ENCODE data around the gene ST3GAL3. TPM values are rescaled to one million over a fixed set of nuclear protein-coding genes. Genes with fewer than 3 reads are reported as not detected.

ST3GAL3 gene
- total RNA-seq, 1 donor from 2014 or later, result 18.7 TPM

- no peaks in the 10 kb centered on the region for H3K27me3 ChIP-seq
- H3K36me3 ChIP-seq, result peaks cover 0 to 20% of the 10 kb centered on the region in 2 donors
- no peaks in the 10 kb centered on the region for H3K4me1 ChIP-seq
- no peak overlapping the region for H3K27ac ChIP-seq
- no peak for DNase-seq (ENCODE audit: extremely low spot score in 2 of 2)
- intact Hi-C loops (cut with DNase I), result no loop called here
- no peaks in the 10 kb centered on the region for H3K9me3 ChIP-seq
- TF ChIP-seq CTCF (IDR thresholded peaks at IDR 0.05), result no peak
- TF ChIP-seq POLR2A (IDR thresholded peaks at IDR 0.05), result no peak
- no peak for TF ChIP-seq POLR2AphosphoS5 (IDR thresholded peaks at IDR 0.05; ENCODE audit: insufficient read depth in 1 of 2, low read depth in 1 of 2)
- no peak overlapping the region for H3K4me3 ChIP-seq
These were observed 256.6 kb downstream of the ST3GAL3 start for GRCh38 chr1:43963890-43964289.

GRCh38 chr1:43965316-43965715 is 258.0 kb downstream of the ST3GAL3 start:
- H3K36me3 ChIP-seq, result peaks cover 0 to 8% of the 10 kb centered on the region in 2 donors
- intact Hi-C loops (cut with DNase I), result no loop called here
- no peak for DNase-seq (ENCODE audit: extremely low spot score in 2 of 2)
- no peak overlapping the region for H3K4me3 ChIP-seq
- H3K27me3 ChIP-seq, result no peaks in the 10 kb centered on the region
- H3K9me3 ChIP-seq, result no peaks in the 10 kb centered on the region
- no peak for TF ChIP-seq POLR2AphosphoS5 (IDR thresholded peaks at IDR 0.05; ENCODE audit: insufficient read depth in 1 of 2, low read depth in 1 of 2)
- TF ChIP-seq CTCF (IDR thresholded peaks at IDR 0.05), result no peak
- TF ChIP-seq POLR2A (IDR thresholded peaks at IDR 0.05), result no peak
- H3K27ac ChIP-seq, result no peak overlapping the region
- peaks cover 4% of the 10 kb centered on the region for H3K4me1 ChIP-seq

- Histone ChIP-seq H3K36me3 (peaks cover 0 to 9% of the 10 kb centered on the region in 2 donors), H3K4me1 (peaks cover 12% of the 10 kb centered on the region), H3K4me3 (no peak overlapping the region), H3K27me3 (no peaks in the 10 kb centered on the region), H3K27ac (no peak overlapping the region), H3K9me3 (no peaks in the 10 kb centered on the region)
- no peak for TF ChIP-seq POLR2AphosphoS5 (IDR thresholded peaks at IDR 0.05; ENCODE audit: insufficient read depth in 1 of 2, low read depth in 1 of 2)
- TF ChIP-seq CTCF (IDR thresholded peaks at IDR 0.05), result no peak
- no peak for TF ChIP-seq POLR2A (IDR thresholded peaks at IDR 0.05)
- intact Hi-C loops (cut with DNase I), result no loop called here
- no peak for DNase-seq (ENCODE audit: extremely low spot score in 2 of 2)
These were observed 261.1 kb downstream of the ST3GAL3 start for GRCh38 chr1:43968348-43968948.

GRCh38 chr1:43969416-43969745 is 262.0 kb downstream of the ST3GAL3 start:
- DNase-seq (ENCODE audit: extremely low spot score in 2 of 2), result no peak
- H3K36me3 ChIP-seq, result peaks cover 0 to 9% of the 10 kb centered on the region in 2 donors
- H3K27me3 ChIP-seq, result no peaks in the 10 kb centered on the region
- peak overlapping the region; percentile 76 to 77 for H3K4me3 ChIP-seq
- H3K9me3 ChIP-seq, result no peaks in the 10 kb centered on the region
- H3K4me1 ChIP-seq, result peaks cover 19% of the 10 kb centered on the region
- intact Hi-C loops (cut with DNase I), result no loop called here
- TF ChIP-seq POLR2A (IDR thresholded peaks at IDR 0.05), result no peak
- no peak for TF ChIP-seq CTCF (IDR thresholded peaks at IDR 0.05)
- TF ChIP-seq POLR2AphosphoS5 (IDR thresholded peaks at IDR 0.05; ENCODE audit: insufficient read depth in 1 of 2, low read depth in 1 of 2), result no peak
- H3K27ac ChIP-seq, result no peak overlapping the region

GRCh38 chr1:43969746-43970466 is 262.6 kb downstream of the ST3GAL3 start, which contains the start of gene DPH2:
Gene DPH2, plus strand, starts transcription at chr1:43970010. Its CDS starts 166 bp downstream, at chr1:43970176.
- peaks cover 0 to 9% of the 10 kb centered on the region in 2 donors for H3K36me3 ChIP-seq
- TF ChIP-seq POLR2AphosphoS5 (IDR thresholded peaks at IDR 0.05; ENCODE audit: insufficient read depth in 1 of 2, low read depth in 1 of 2) (peak; percentile 66 to 89), POLR2A (IDR thresholded peaks at IDR 0.05) (no peak)
- DNase-seq (ENCODE audit: extremely low spot score in 2 of 2), result peak in 1 of 2 donors; percentile 97
- H3K27me3 ChIP-seq, result no peaks in the 10 kb centered on the region
- peaks cover 21% of the 10 kb centered on the region for H3K4me1 ChIP-seq
- intact Hi-C loops (cut with DNase I), result no loop called here
- H3K27ac ChIP-seq, result no peak within 1 kb of the TSS
- peak within 1 kb of the TSS; percentile 76 to 77 for H3K4me3 ChIP-seq
- no peaks in the 10 kb centered on the region for H3K9me3 ChIP-seq

Data from vagina (tissue), 2 donors.